WTC11 (cell line): ENCODE data around the gene GBP7.

Experiments used
- CTCF ChIP-seq: fragments of 200-600 bp; IDR thresholded peaks from 2 replicates; pipeline ENCODE4 v1.8.0; 2022; ENCODE audit warnings: antibody characterized with exemption
- PRDM15 ChIP-seq: sonication (generic); formaldehyde crosslinking; IDR thresholded peaks from 2 replicates; pipeline ENCODE4 v1.8.0; 2022; ENCODE audit warnings: missing genetic modification reagents
- ZNF121 ChIP-seq: sonication (generic); formaldehyde crosslinking; IDR thresholded peaks from 2 replicates; pipeline ENCODE4 v1.8.0; 2023; ENCODE audit warnings: missing genetic modification reagents
- TF ChIP-seq, protein P1 (sequence below): sonication (generic); formaldehyde crosslinking; IDR thresholded peaks from 2 replicates; pipeline ENCODE4 v1.8.0; 2022; ENCODE audit warnings: mild to moderate bottlenecking, missing genetic modification reagents

- no peak for TF ChIP-seq PRDM15 (CRISPR knock-in tag)
- no peak for TF ChIP-seq CTCF
- no peak for TF ChIP-seq ZNF121
- TF ChIP-seq, protein P1, sequence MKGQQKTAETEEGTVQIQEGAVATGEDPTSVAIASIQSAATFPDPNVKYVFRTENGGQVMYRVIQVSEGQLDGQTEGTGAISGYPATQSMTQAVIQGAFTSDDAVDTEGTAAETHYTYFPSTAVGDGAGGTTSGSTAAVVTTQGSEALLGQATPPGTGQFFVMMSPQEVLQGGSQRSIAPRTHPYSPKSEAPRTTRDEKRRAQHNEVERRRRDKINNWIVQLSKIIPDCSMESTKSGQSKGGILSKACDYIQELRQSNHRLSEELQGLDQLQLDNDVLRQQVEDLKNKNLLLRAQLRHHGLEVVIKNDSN (CRISPR knock-in tag): no peak
Observed at GRCh38 chr1:89125240-89125912, 50.4 kb downstream of the GBP7 start.
